ENCODE data around the gene ZC3H14. TPM values are rescaled to one million over a fixed set of nuclear protein-coding genes. Genes with fewer than 3 reads are reported as not detected.

ZC3H14 gene
- total RNA-seq, 5 donors from 2014 or later (not counting 1 experiment from before 2014, with no cell fraction given), result 32.2 to 50.6 (median 40.1) TPM

DNA sequence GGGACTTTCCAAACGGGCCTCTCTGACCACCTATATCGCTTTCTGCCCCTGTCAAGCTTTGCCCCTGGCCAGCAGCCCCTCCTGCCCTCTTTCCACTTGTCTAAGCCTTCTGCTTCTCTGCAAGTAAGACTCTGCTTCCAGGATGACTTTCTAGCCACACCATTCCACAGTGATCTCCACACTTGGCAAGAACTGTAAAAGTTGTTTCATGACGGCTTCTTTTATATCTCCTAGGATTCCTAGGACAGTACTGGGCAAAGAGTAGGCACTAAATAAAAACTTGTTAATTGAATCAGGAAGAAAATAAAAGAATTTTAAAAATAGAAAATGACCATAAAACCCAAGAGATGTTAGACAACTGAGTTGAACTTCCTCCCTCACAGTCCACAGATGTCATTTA lies 6.3 kb upstream of the ZC3H14 start:
- Mint-ChIP-seq H3K4me3 (no peak overlapping the region), H3K9me3 (no peaks in the 10 kb centered on the region), H3K36me3 (no peaks in the 10 kb centered on the region), H3K27ac (no peak overlapping the region), H3K27me3 (peaks cover 38 to 49% of the 10 kb centered on the region in 2 donors), H3K4me1 (peaks cover 38 to 41% (median 39%) of the 10 kb centered on the region in 3 donors)
- POLR2A ChIA-PET, result interaction anchor here in 1 of 2 donors (0.7 kb wide), 1 partner anchor 548 kb away, joined by 3 read pairs; no protein-coding TSS in a partner anchor
- no peaks in the 10 kb centered on the region for H3K36me3 ChIP-seq (ENCODE audit: control insufficient read depth in 2 of 2, extremely low read depth in 1 of 2, insufficient read depth in 1 of 2, low read length in 1 of 2)
- ATAC-seq (replicated peaks in 1 of 4), result no peak
- H3K9me3 ChIP-seq, result no peaks in the 10 kb centered on the region
- CTCF ChIA-PET, result interaction anchor here in 1 of 2 donors (0.5 kb wide), 1 partner anchor 27 kb away, joined by 4 read pairs; no protein-coding TSS in a partner anchor
- peaks cover 5 to 25% of the 10 kb centered on the region in 2 experiments for H3K4me1 ChIP-seq (ENCODE audit: control insufficient read depth in 1 of 2, extremely low read depth in 1 of 2, insufficient read depth in 2 of 2, low read length in 2 of 2)
- DNase-seq, result no peak
- peaks cover 11 to 27% of the 10 kb centered on the region in 2 experiments for H3K27me3 ChIP-seq (replicated peaks in 1 of 2; ENCODE audit: control insufficient read depth in 2 of 2, extremely low read depth in 1 of 2, insufficient read depth in 2 of 2, low read length in 1 of 2)
- no peak overlapping the region for H3K4me3 ChIP-seq (ENCODE audit: control insufficient read depth in 1 of 2, extremely low read depth in 1 of 2, low read length in 1 of 2)
- 41% methylated on average over 2 of the region's 3 CpGs for WGBS (ENCODE audit: insufficient coverage)
- no peak overlapping the region for H3K27ac ChIP-seq (ENCODE audit: low read length)

DNA sequence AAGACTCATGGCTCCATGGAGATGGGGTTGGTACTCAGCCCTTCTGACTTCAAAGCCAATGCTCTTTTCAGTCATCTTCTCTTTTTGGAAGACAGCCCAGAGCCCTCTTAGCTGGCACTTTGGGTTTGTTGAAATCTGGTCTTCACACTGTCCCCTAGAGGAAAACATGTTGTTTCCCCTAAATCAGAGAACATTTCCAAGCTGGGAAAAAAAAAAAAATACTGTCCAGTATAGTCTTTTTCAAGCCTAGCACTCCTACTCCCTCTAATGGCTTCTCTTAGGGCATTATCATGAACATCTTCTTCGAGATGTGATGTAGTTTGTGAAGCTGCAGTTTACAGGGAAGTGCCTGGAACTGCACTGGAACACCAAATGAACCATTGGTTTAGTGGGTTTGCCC lies 3.0 kb upstream of the ZC3H14 start:
- peaks cover 13 to 25% of the 10 kb centered on the region in 2 experiments for H3K4me1 ChIP-seq (ENCODE audit: control insufficient read depth in 1 of 2, extremely low read depth in 1 of 2, insufficient read depth in 2 of 2, low read length in 2 of 2)
- Mint-ChIP-seq H3K4me1 (peaks cover 49 to 55% (median 51%) of the 10 kb centered on the region in 3 donors), H3K4me3 (no peak overlapping the region), H3K27me3 (peaks cover 15 to 29% of the 10 kb centered on the region in 2 donors), H3K36me3 (no peaks in the 10 kb centered on the region), H3K27ac (no peak overlapping the region), H3K9me3 (no peaks in the 10 kb centered on the region)
- no peak for ATAC-seq (replicated peaks in 1 of 4)
- no peak for DNase-seq
- H3K27ac ChIP-seq (ENCODE audit: low read length), result no peak overlapping the region
- no peaks in the 10 kb centered on the region for H3K36me3 ChIP-seq (ENCODE audit: control insufficient read depth in 2 of 2, extremely low read depth in 1 of 2, insufficient read depth in 1 of 2, low read length in 1 of 2)
- H3K4me3 ChIP-seq (ENCODE audit: control insufficient read depth in 1 of 2, extremely low read depth in 1 of 2, low read length in 1 of 2), result no peak overlapping the region
- WGBS (ENCODE audit: insufficient coverage), result no CpG with 5 or more reads among the region's 1 CpG
- ChIA-PET POLR2A (no interaction called here), CTCF (no interaction called here)
- peaks cover 7 to 18% of the 10 kb centered on the region in 2 experiments for H3K27me3 ChIP-seq (replicated peaks in 1 of 2; ENCODE audit: control insufficient read depth in 2 of 2, extremely low read depth in 1 of 2, insufficient read depth in 2 of 2, low read length in 1 of 2)
- no peaks in the 10 kb centered on the region for H3K9me3 ChIP-seq

DNA sequence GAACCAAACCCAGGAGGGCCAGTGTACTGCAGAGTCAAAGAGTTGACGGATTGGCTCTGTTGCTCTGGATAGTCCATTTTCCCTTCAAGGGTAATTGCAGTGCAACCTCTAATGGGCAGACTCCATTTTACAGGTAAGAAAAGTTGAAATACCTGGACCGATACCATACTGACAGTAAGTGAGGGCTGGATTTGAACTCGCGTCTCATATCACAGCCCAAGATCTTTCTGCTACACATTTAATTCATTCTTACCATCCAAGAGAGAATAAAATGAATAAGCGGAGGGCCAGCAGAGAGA lies 356 bp upstream of the ZC3H14 start:
- Mint-ChIP-seq H3K9me3 (no peaks in the 10 kb centered on the region), H3K4me1 (peaks cover 35 to 37% (median 36%) of the 10 kb centered on the region in 3 donors), H3K4me3 (peak overlapping the region; percentile 80 to 95 (median 93)), H3K36me3 (no peaks in the 10 kb centered on the region), H3K27ac (peak overlapping the region; percentile 61 to 78), H3K27me3 (peaks cover 0 to 10% of the 10 kb centered on the region in 2 donors)
- H3K4me3 ChIP-seq (ENCODE audit: control insufficient read depth in 1 of 2, extremely low read depth in 1 of 2, low read length in 1 of 2), result peak overlapping the region; percentile 72 to 93
- POLR2A ChIA-PET, result no interaction called here
- no peak for DNase-seq
- H3K4me1 ChIP-seq (ENCODE audit: control insufficient read depth in 1 of 2, extremely low read depth in 1 of 2, insufficient read depth in 2 of 2, low read length in 2 of 2), result peaks cover 13 to 17% of the 10 kb centered on the region in 2 experiments
- H3K27me3 ChIP-seq (replicated peaks in 1 of 2; ENCODE audit: control insufficient read depth in 2 of 2, extremely low read depth in 1 of 2, insufficient read depth in 2 of 2, low read length in 1 of 2), result peaks cover 0 to 12% of the 10 kb centered on the region in 2 experiments
- H3K36me3 ChIP-seq (ENCODE audit: control insufficient read depth in 2 of 2, extremely low read depth in 1 of 2, insufficient read depth in 1 of 2, low read length in 1 of 2), result peaks cover 0 to 3% of the 10 kb centered on the region in 2 donors
- no peak overlapping the region for H3K27ac ChIP-seq (ENCODE audit: low read length)
- no peaks in the 10 kb centered on the region for H3K9me3 ChIP-seq
- WGBS (ENCODE audit: insufficient coverage), result 46% methylated on average over 4 of the region's 5 CpGs
- CTCF ChIA-PET, result no interaction called here
- no peak for ATAC-seq (replicated peaks in 1 of 4)

DNA sequence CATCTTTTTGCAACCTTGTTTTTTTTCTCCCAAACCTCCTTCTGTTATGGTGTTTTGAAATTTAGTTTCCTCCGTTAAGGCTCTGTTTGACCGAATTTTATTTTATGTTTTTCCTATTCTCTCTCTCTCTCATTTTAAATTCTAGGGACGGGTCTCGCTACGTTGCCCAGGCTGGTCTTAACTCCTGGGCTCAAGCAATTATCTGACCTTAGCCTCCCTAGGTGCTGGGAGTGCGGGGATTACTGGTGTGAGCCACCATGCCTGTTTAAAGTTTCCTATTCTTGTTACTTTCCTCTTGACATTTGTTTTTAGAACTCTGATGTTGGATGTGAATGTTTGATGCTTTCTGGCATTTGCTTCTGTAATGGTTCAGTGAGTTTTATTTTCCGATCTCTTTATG lies 1.0 kb downstream of the ZC3H14 start:
- H3K9me3 Mint-ChIP-seq, result no peaks in the 10 kb centered on the region
- POLR2A ChIA-PET, result no interaction called here

DNA sequence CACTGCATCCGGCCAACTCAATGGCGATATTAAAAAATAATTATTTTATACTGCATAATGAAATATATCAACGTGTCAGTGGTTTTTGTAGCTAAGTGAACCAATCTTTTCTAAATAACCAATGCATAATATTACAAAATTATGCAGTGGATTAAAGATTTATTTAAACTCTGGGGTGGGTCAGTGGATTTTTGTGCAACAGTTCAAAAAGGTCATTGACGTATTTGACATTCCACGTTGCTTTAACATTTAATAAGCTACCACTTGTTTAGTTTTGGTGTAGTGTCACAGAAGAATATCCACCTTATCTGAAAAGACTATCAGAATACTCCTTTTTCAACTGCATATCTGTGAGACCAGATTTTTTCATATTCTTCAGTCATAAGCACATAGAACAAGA lies 2.6 kb downstream of the ZC3H14 start:
- H3K36me3 ChIP-seq (ENCODE audit: control insufficient read depth in 2 of 2, extremely low read depth in 1 of 2, insufficient read depth in 1 of 2, low read length in 1 of 2), result peaks cover 0 to 27% of the 10 kb centered on the region in 2 donors
- ATAC-seq (replicated peaks in 1 of 4), result no peak
- no peak overlapping the region for H3K4me3 ChIP-seq (ENCODE audit: control insufficient read depth in 1 of 2, extremely low read depth in 1 of 2, low read length in 1 of 2)
- WGBS (ENCODE audit: insufficient coverage), result no CpG with 5 or more reads among the region's 5 CpGs
- Mint-ChIP-seq H3K27ac (no peak overlapping the region), H3K4me1 (peaks cover 25% of the 10 kb centered on the region in 3 donors), H3K27me3 (peaks cover 0 to 7% of the 10 kb centered on the region in 2 donors), H3K9me3 (no peaks in the 10 kb centered on the region), H3K36me3 (peaks cover 24% of the 10 kb centered on the region), H3K4me3 (no peak overlapping the region)
- no peak overlapping the region for H3K27ac ChIP-seq (ENCODE audit: low read length)
- no peak for DNase-seq
- ChIA-PET CTCF (no interaction called here), POLR2A (interaction anchor here in 1 of 2 donors (0.6 kb wide), 1 partner anchor 1818 kb away, joined by 3 read pairs; no protein-coding TSS in a partner anchor)
- peaks cover 11 to 13% of the 10 kb centered on the region in 2 experiments for H3K4me1 ChIP-seq (ENCODE audit: control insufficient read depth in 1 of 2, extremely low read depth in 1 of 2, insufficient read depth in 2 of 2, low read length in 2 of 2)
- no peaks in the 10 kb centered on the region for H3K9me3 ChIP-seq
- H3K27me3 ChIP-seq (replicated peaks in 1 of 2; ENCODE audit: control insufficient read depth in 2 of 2, extremely low read depth in 1 of 2, insufficient read depth in 2 of 2, low read length in 1 of 2), result peaks cover 0 to 10% of the 10 kb centered on the region in 2 experiments

More for the DNA sequence above, 1.0 kb downstream of the ZC3H14 start:
- 86% methylated on average over 3 of the region's 7 CpGs for WGBS (ENCODE audit: insufficient coverage)
- CTCF ChIA-PET, result interaction anchor here in 1 of 2 donors (0.6 kb wide), 1 partner anchor 184 kb away, joined by 3 read pairs; no protein-coding TSS in a partner anchor
- Histone ChIP-seq H3K36me3 (ENCODE audit: control insufficient read depth in 2 of 2, extremely low read depth in 1 of 2, insufficient read depth in 1 of 2, low read length in 1 of 2) (peaks cover 0 to 15% of the 10 kb centered on the region in 2 donors), H3K4me3 (ENCODE audit: control insufficient read depth in 1 of 2, extremely low read depth in 1 of 2, low read length in 1 of 2) (peak overlapping the region; percentile 72 to 93), H3K27ac (ENCODE audit: low read length) (no peak overlapping the region), H3K27me3 (replicated peaks in 1 of 2; ENCODE audit: control insufficient read depth in 2 of 2, extremely low read depth in 1 of 2, insufficient read depth in 2 of 2, low read length in 1 of 2) (peaks cover 0 to 10% of the 10 kb centered on the region in 2 experiments), H3K4me1 (ENCODE audit: control insufficient read depth in 1 of 2, extremely low read depth in 1 of 2, insufficient read depth in 2 of 2, low read length in 2 of 2) (peaks cover 11 to 13% of the 10 kb centered on the region in 2 experiments), H3K9me3 (no peaks in the 10 kb centered on the region)
- peak overlapping the region; percentile 80 to 95 (median 93) for H3K4me3 Mint-ChIP-seq
- DNase-seq (no peak), ATAC-seq (replicated peaks in 1 of 4) (no peak)
- peaks cover 10% of the 10 kb centered on the region for H3K36me3 Mint-ChIP-seq
- peaks cover 28 to 31% (median 30%) of the 10 kb centered on the region in 3 donors for H3K4me1 Mint-ChIP-seq
- peak overlapping the region; percentile 75 to 82 for H3K27ac Mint-ChIP-seq
- H3K27me3 Mint-ChIP-seq, result peaks cover 0 to 7% of the 10 kb centered on the region in 2 donors

DNA sequence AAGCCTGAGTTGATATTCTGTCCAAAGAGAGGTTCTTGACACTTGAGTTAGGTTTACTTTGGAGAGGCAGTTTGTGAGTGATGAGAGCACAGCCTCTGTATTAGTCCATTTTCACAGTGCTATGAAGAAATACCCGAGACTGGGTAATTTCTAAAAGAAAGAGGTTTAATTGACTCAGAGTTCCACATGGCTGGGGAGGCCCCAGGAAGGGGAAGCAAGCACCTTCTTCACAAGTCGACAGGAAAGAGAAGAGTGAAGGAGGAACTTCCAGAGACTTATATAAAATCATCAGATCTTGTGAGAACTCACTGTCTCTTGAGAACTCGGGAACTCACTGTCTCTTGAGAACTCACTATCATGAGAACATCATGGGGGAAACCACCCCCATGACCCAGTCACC lies 5.4 kb downstream of the ZC3H14 start:
- Mint-ChIP-seq H3K4me1 (peaks cover 14 to 16% (median 15%) of the 10 kb centered on the region in 3 donors), H3K4me3 (no peak overlapping the region), H3K36me3 (peaks cover 43% of the 10 kb centered on the region), H3K9me3 (no peaks in the 10 kb centered on the region), H3K27me3 (no peaks in the 10 kb centered on the region), H3K27ac (no peak overlapping the region)
- Histone ChIP-seq H3K36me3 (ENCODE audit: control insufficient read depth in 2 of 2, extremely low read depth in 1 of 2, insufficient read depth in 1 of 2, low read length in 1 of 2) (peaks cover 0 to 43% of the 10 kb centered on the region in 2 donors), H3K4me3 (ENCODE audit: control insufficient read depth in 1 of 2, extremely low read depth in 1 of 2, low read length in 1 of 2) (no peak overlapping the region), H3K4me1 (ENCODE audit: control insufficient read depth in 1 of 2, extremely low read depth in 1 of 2, insufficient read depth in 2 of 2, low read length in 2 of 2) (peaks cover 5 to 9% of the 10 kb centered on the region in 2 experiments), H3K9me3 (no peaks in the 10 kb centered on the region), H3K27me3 (replicated peaks in 1 of 2; ENCODE audit: control insufficient read depth in 2 of 2, extremely low read depth in 1 of 2, insufficient read depth in 2 of 2, low read length in 1 of 2) (no peaks in the 10 kb centered on the region), H3K27ac (ENCODE audit: low read length) (no peak overlapping the region)
- no peak for DNase-seq
- CTCF ChIA-PET, result no interaction called here
- no peak for ATAC-seq (replicated peaks in 1 of 4)
- POLR2A ChIA-PET, result no interaction called here
- no CpG with 5 or more reads among the region's 3 CpGs for WGBS (ENCODE audit: insufficient coverage)

Measured in T-cell (primary cell).